NCI-H748 treated with DMSO at 0.1 percent for 48 hours (cell line): ENCODE data around the gene SYNPO2.
"Not testable (repeated sequence)": the region's sequence is repeated elsewhere in the genome, so short reads cannot be mapped to it uniquely, and the experiment has no call there.

Source experiments
- DNase-seq: peaks from one replicate; lab custom pipeline; 2025; lab: John Stamatoyannopoulos, UW

Gene SYNPO2

GRCh38 chr4:119034276-119035008 is 145.8 kb downstream of the SYNPO2 start:
- DNase-seq = no peak

DNA sequence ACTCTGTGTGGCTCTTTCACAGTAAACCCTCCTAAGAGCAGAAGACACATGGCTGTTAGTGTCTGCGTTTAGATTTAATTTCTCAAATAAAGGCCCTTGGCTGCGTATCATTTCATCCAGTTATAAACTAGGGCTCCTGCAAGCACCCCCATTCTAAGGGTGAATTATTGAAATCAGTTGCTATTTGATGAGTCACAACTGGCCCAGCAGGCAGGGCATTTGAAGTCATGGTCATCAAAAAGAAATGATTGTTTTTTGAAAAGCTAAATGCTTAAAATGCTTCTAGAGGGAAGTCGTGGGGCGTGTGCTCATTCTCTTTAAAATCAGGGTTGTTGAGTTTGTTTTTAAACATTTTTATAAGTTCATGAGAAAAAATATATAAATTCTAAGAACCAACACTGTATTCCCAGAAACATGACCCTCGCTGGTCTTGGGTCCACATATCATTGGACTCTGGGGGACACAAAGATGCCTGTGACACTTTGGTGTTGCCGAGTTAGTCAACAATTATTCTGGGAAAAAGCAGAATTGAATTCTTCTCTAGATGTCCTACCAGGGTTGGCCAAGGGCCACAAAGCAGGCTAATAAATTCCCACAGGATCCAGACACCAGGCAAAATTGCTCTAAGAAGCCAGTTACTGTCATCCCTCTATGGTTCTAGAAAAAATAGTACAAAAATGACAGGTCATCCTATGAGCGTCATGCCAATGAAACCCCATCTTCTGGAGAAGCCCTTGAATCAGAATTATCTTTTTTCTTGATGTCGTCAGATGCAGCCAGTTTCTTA is 147.5 kb downstream of the SYNPO2 start:
- DNase-seq = no peak

- DNase-seq = no peak
These were observed 149.1 kb downstream of the SYNPO2 start for GRCh38 chr4:119037709-119038108.

- DNase-seq = no peak
These were observed 149.6 kb downstream of the SYNPO2 start for GRCh38 chr4:119038116-119038841.

GRCh38 chr4:119039160-119039559 is 150.5 kb downstream of the SYNPO2 start:
- no peak for DNase-seq

- DNase-seq = no peak
These were observed 151.1 kb downstream of the SYNPO2 start for GRCh38 chr4:119039779-119040178.

DNA sequence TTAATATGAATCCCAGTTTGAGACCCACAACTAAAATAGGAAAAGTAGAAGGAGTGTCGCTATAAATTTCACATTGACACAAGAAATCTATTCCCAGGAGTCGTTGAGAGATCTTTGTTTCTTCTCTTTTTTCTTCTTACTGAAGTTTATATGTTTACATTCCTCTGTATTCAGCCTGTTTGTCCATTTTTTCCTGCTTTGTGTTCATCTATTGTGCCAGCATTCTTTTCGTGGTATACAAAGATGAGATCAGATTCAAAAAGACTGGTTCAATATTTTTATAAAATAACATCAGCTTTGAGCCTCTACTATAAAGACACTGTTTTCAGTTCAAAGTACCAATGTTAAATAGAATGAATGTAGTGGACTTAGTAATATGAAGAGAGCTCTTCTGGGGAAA is 151.6 kb downstream of the SYNPO2 start:
- no peak for DNase-seq

DNA sequence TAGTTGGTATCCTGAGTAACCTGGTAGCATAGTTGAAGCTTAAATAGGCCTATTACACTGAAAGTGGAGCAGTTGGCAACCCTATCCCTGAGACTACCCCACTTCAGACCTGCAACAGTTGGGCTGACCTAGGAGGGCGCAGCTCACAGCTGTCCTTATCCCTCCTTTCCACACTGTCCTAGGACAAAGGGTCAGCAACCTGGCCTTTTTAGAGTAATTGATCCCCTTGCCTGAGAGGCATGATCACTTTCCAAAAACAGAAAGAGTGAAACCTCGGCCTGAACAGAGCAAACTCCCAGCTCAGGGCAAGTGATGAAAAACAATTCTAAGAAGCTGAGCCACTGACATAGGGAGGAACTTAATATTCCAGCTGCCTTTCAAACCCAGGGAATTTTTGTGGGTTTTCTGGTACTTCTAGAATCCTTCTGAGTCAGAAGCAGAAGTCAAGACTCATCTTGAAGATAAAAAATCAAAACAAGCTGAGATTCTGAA is 152.1 kb downstream of the SYNPO2 start:
- DNase-seq = no peak

- no peak for DNase-seq
These were observed 152.7 kb downstream of the SYNPO2 start for GRCh38 chr4:119041396-119041795.

GRCh38 chr4:119041951-119042560 is 153.4 kb downstream of the SYNPO2 start:
- peak; percentile 30 for DNase-seq

- DNase-seq = no peak
These were observed 157.6 kb downstream of the SYNPO2 start for GRCh38 chr4:119046263-119046662.

DNA sequence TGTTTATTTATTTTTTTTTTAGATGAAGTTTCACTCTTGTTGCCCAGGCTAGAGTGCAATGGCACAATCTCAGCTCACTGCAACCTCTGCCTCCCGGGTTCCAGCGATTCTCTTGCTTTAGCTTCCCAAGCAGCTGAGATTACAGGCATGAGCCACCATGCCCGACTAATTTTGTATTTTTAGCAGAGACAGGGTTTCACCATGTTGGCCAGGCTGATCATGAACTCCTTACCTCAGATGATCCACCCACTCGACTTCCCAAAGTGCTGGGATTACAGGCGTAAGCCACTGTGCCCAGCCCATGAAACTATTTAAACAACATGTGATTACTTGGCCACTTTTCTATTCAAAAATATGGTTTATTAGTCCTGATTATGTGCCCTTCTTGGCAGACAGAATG is 158.4 kb downstream of the SYNPO2 start:
- not testable (repeated sequence) for DNase-seq

- no peak for DNase-seq
These were observed 159.8 kb downstream of the SYNPO2 start for GRCh38 chr4:119048446-119048845.

DNA sequence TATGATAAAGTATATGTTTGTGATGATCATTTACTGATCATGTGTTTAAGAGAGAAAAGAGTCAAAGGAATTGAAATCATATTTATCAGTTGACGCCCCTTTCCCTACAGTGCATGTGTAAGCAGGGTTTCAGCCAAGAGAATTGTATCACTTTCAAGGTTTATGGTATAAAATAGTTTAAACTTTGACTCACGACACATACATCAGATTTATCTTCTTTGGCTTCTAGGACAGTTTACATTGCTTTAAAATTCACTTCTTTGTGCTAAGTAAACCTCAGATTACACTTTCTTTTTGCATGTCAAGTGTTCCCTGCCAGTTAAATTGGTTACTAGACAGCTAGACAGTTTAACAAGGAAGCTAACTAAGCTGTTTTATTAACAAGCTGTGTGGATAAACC is 160.7 kb downstream of the SYNPO2 start:
- DNase-seq = no peak

DNA sequence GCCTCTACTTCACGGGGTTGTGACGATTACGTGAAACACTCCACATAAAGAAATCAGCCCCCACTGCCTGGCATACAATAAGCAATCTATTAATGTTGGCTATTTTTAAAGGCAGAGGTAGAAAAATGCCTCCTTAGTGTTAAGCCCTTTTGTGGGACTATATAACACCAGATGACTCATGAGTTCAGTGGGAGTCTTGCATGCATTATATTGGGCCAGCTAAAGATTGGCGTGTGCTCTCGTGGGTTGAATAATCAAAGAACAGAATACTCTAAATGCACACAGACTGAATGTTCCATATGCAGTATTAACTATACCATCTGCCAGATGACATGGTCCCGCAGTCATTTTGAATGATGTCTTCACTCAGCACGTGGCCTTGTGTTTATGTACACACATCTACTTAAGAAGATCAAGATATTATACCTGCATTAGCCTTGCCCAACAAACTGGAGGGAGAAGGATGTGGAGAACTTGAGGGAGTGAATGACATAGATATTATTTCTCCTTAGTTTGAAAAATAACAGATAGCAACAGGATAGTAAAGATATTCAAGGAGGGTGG is 162.0 kb downstream of the SYNPO2 start:
- DNase-seq = no peak

GRCh38 chr4:119053245-119053644 is 164.6 kb downstream of the SYNPO2 start:
- DNase-seq = no peak

DNA sequence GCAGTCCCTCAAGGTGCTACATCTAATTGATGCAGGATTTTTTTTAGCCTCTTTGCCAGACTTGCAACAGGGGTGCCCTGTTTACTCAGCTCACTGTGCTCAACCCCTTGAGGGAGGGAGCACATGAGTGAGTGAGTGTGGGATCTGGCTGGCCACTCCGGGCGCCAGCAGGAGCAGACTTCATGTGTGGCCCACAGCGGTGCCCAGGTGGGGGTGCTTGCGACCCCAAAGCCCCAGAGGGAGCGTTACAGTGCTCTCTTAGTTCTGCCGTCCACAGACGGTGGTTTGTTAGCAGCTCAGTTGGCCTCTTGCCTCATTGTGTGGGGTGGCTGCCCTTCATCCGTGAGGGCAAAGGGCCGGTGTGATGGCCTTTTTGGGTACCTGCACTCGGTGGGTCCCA is 165.3 kb downstream of the SYNPO2 start:
- DNase-seq = no peak

GRCh38 chr4:119057417-119057816 is 168.8 kb downstream of the SYNPO2 start:
- no peak for DNase-seq

GRCh38 chr4:119059221-119059620 is 170.6 kb downstream of the SYNPO2 start:
- no peak for DNase-seq

DNA sequence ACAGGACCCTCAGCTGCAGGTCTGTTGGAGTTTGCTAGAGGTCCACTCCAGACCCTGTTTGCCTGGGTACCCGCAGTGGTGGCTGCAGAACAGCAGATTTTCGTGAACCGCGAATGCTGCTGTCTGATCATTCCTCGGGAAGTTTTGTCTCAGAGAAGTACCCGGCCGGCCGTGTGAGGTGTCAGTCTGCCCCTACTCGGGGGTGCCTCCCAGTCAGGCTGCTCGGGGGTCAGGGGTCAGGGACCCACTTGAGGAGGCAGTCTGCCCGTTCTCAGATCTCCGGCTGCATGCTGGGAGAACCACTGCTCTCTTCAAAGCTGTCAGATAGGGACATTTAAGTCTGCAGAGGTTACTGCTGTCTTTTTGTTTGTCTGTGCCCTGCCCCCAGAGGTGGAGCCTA is 178.5 kb downstream of the SYNPO2 start:
- DNase-seq = not testable (repeated sequence)

DNA sequence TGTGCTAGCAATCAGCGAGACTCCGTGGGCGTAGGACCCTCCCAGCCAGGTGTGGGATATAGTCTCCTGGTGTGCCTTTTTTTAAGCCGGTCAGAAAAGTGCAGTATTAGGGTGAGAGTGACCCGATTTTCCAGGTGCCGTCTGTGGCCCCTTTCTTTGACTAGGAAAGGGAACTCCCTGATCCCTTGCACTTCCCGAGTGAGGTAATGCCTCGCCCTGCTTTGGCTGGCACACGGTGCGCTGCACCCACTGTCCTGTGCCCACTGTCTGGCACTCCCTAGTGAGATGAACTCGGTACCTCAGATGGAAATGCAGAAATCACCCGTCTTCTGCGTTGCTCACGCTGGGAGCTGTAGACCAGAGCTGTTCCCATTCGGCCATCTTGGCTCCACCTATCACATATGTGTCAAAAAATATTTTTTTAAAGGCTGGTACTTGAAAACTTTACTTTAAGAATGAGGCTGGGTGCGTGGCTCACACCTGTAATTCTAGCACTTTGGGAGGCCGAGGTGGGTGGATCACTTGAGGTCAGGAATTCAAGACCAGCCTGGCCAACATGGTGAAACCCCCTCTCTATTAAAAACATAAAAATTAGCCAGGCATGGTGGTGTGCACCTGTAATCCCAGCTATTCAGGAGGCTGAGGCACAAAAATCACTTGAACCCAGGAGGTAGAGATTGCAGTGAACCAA is 179.2 kb downstream of the SYNPO2 start:
- DNase-seq = peak; percentile 3
